Measurements from ENCODE around the gene ZNF789. TPM values are rescaled to one million over a fixed set of nuclear protein-coding genes. Genes with fewer than 3 reads are reported as not detected.

ZNF789 gene
- total and polyA plus RNA-seq, 2 of the 13 experiments (the other 11 are each of a cell fraction or from before 2014, with no cell fraction given) = 19.8 to 25.1 TPM

DNA sequence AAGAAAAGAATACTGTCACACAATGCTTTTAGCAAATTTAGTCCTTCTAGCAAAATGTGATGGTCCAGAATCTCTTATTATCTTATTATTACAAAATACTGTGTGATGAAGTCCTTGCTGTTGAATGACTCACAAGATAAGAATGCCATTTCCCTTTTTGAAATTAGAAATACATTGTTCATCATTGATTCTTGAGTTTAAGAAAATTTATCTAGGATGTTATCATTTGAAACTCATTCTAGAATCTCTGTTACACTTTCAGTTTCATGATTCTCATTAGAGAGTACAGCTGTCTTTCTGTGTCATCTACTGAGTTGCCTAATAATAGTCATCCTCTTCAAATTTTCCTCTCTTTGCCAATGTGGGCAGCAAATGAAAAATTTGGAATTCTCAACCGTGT, 41.4 kb downstream of the ZNF789 start:
- H4K20me1 ChIP-seq (ENCODE audit: insufficient read depth, low read length) = no peaks in the 10 kb centered on the region
- BruUV-seq (replicated peaks) = no TSS peak
- H3K9ac ChIP-seq (ENCODE audit: insufficient read depth, low read depth, low read length) = no peak overlapping the region
- TF ChIP-seq, protein P1, sequence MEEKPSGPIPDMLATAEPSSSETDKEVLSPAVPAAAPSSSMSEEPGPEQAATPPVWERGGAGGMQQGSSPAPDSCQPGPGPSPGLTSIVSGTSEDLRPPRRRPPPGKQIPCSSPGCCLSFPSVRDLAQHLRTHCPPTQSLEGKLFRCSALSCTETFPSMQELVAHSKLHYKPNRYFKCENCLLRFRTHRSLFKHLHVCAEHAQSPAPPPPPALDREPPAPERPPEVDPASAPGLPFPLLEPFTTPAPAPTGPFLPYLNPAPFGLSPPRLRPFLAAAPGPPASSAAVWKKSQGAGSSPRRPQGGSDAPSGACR (CRISPR knock-in tag; IDR thresholded peaks at IDR 0.05) = no peak
- no peak for TF ChIP-seq CCDC6 (CRISPR knock-in tag; IDR thresholded peaks at IDR 0.05)
- no peak for TF ChIP-seq ZBTB7A (CRISPR knock-in tag; IDR thresholded peaks at IDR 0.05)
- TF ChIP-seq RFX3 (CRISPR knock-in tag; IDR thresholded peaks at IDR 0.05) = no peak
- TF ChIP-seq NFE2 (CRISPR knock-in tag; IDR thresholded peaks at IDR 0.05) = no peak
- TF ChIP-seq, protein P2, sequence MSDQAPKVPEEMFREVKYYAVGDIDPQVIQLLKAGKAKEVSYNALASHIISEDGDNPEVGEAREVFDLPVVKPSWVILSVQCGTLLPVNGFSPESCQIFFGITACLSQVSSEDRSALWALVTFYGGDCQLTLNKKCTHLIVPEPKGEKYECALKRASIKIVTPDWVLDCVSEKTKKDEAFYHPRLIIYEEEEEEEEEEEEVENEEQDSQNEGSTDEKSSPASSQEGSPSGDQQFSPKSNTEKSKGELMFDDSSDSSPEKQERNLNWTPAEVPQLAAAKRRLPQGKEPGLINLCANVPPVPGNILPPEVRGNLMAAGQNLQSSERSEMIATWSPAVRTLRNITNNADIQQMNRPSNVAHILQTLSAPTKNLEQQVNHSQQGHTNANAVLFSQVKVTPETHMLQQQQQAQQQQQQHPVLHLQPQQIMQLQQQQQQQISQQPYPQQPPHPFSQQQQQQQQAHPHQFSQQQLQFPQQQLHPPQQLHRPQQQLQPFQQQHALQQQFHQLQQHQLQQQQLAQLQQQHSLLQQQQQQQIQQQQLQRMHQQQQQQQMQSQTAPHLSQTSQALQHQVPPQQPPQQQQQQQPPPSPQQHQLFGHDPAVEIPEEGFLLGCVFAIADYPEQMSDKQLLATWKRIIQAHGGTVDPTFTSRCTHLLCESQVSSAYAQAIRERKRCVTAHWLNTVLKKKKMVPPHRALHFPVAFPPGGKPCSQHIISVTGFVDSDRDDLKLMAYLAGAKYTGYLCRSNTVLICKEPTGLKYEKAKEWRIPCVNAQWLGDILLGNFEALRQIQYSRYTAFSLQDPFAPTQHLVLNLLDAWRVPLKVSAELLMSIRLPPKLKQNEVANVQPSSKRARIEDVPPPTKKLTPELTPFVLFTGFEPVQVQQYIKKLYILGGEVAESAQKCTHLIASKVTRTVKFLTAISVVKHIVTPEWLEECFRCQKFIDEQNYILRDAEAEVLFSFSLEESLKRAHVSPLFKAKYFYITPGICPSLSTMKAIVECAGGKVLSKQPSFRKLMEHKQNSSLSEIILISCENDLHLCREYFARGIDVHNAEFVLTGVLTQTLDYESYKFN (CRISPR knock-in tag; conservative IDR thresholded peaks at IDR 0.05) = no peak
- TF ChIP-seq ZNF670 (CRISPR knock-in tag; IDR thresholded peaks at IDR 0.05; ENCODE audit: borderline replicate concordance) = no peak
- no peak for TF ChIP-seq ZNF839 (CRISPR knock-in tag; IDR thresholded peaks at IDR 0.05; ENCODE audit: borderline replicate concordance)
- no peak for TF ChIP-seq PHF21A (CRISPR knock-in tag; IDR thresholded peaks at IDR 0.05)
- TF ChIP-seq EZH2 (conservative IDR thresholded peaks at IDR 0.05; ENCODE audit: low read depth, low read length) = no peak
- no peak for TF ChIP-seq ZNF878 (CRISPR knock-in tag; IDR thresholded peaks at IDR 0.05)
- no peak for TF ChIP-seq KAT2B (IDR thresholded peaks at IDR 0.05; ENCODE audit: borderline replicate concordance, low read depth, low read length)
- no peak for TF ChIP-seq ZNF20 (CRISPR knock-in tag; IDR thresholded peaks at IDR 0.05)
- TF ChIP-seq BHLHE40 (IDR thresholded peaks at IDR 0.05; ENCODE audit: low read length) = no peak
- no peak for TF ChIP-seq EEA1 (CRISPR knock-in tag; IDR thresholded peaks at IDR 0.05; ENCODE audit: borderline replicate concordance)
- TF ChIP-seq, protein P3, sequence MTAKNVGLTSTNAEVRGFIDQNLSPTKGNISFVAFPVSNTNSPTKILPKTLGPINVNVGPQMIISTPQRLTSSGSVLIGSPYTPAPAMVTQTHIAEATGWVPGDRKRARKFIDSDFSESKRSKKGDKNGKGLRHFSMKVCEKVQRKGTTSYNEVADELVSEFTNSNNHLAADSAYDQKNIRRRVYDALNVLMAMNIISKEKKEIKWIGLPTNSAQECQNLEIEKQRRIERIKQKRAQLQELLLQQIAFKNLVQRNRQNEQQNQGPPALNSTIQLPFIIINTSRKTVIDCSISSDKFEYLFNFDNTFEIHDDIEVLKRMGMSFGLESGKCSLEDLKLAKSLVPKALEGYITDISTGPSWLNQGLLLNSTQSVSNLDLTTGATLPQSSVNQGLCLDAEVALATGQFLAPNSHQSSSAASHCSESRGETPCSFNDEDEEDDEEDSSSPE (CRISPR knock-in tag; IDR thresholded peaks at IDR 0.05) = no peak
- no peak for TF ChIP-seq ZNF7 (CRISPR knock-in tag; IDR thresholded peaks at IDR 0.05)
- TF ChIP-seq ZNF484 (CRISPR knock-in tag; IDR thresholded peaks at IDR 0.05; ENCODE audit: borderline replicate concordance, low read depth) = no peak
- no peak for TF ChIP-seq ZNF562 (CRISPR knock-in tag; IDR thresholded peaks at IDR 0.05; ENCODE audit: borderline replicate concordance)
- TF ChIP-seq TEAD2 (CRISPR knock-in tag; IDR thresholded peaks at IDR 0.05) = no peak
- in situ Hi-C loops (cut with HindIII; ENCODE audit: extremely low pct_ligation_motif_present, low pct_unique_long_range_greater_than_20kb) (no loop called here), intact Hi-C loops (cut with micrococcal nuclease; ENCODE audit: unreplicated experiment) (no loop called here)
- no peak overlapping the region for H2AFZ ChIP-seq (ENCODE audit: low read length)
- no peak for ATAC-seq
- DNase-seq (ENCODE audit: low spot score) = no peak
- no peaks in the 10 kb centered on the region for H3K79me2 ChIP-seq (ENCODE audit: insufficient read depth, low read length)
- no peak overlapping the region for H3K4me2 ChIP-seq (ENCODE audit: low read depth, low read length)
- no peaks in the 10 kb centered on the region for H3K4me1 ChIP-seq (ENCODE audit: insufficient read depth, low read length)
- H3K4me3 ChIP-seq (replicated peaks in 1 of 3; ENCODE audit: insufficient read depth in 1 of 3, low read depth in 2 of 3, low read length in 3 of 3) = no peak overlapping the region
- H3K27me3 ChIP-seq (ENCODE audit: control insufficient read depth in 1 of 2, insufficient read depth in 2 of 2, low read length in 2 of 2) = no peaks in the 10 kb centered on the region
- 97% methylated on average over 1 of the region's 1 CpG for WGBS (ENCODE audit: low lambda C conversion rate)
- H3K27ac ChIP-seq (ENCODE audit: extremely low read length, insufficient read depth, low read length) = no peak overlapping the region
- ChIA-PET POLR2A (no interaction called here), CTCF (ENCODE audit: low intra/inter-chr PET ratio, low total read pairs) (no interaction called here)
- no peaks in the 10 kb centered on the region for H3K9me3 ChIP-seq (ENCODE audit: low read length)
- no peak for FAIRE-seq
- H3K36me3 ChIP-seq (replicated peaks in 1 of 2; ENCODE audit: control insufficient read depth in 1 of 2, insufficient read depth in 2 of 2, low read length in 2 of 2) = peaks cover 8 to 43% of the 10 kb centered on the region in 2 experiments

Data from HepG2 (cell line).